HG03097 (cell line): ENCODE data around the gene PPARG.
"Not testable (repeated sequence)": the region's sequence is repeated elsewhere in the genome, so short reads cannot be mapped to it uniquely, and the experiment has no call there.

Source experiments
- ATAC-seq: cut with Tn5 transposase; IDR thresholded peaks from one replicate; pipeline ENCODE4 v1.9.1; 2021; ENCODE audit not compliant: unreplicated experiment, low FRiP score

Gene PPARG

DNA sequence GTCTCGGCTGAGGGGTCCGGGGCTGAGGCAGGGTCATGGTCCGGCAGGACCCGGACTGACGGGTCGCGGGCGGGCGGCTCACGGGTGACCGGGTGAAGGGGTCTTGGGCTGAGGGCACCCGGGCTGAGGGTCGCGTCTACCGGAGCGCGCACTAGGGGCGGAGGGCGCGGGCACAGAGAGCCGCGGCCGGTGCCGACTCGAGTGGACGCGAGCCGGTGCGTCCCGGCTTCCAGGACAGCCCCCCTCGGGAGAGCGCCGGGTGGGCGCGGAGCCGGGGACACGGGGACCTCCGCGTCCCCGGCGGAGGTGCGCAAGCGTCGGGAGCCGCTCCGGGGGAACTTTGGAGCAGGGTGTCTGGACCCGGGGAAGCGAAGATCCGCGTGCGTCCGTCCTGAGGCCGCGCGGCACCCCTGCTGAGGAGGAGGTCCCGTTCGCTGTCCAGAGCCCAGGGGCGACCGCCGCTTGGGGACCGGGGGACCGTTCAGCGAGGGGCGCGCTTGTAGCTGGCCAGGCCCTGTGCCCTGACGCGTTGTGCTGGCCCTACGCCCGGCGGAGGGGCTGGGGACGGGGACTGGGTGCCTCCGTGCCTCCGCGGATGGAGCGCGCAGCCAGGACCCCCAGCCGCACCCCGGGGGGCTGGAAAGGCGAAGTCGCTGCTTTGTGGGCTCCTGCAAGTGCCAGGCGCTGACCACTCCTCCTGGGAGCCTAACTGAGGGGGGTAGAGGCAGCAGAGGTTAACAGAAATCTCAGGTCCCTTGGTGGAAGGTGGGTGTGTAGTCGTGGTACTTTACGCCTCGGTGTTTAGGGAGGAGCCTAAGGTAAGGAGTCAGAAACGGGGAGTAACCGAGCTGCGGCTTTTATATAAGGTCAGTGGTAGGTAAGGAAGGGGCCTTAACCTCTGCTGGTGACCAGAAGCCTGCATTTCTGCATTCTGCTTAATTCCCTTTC is at the start of gene PPARG:
TSS of gene PPARG (plus strand) at position 889 of the 948 bp plus-strand sequence. CDS start 90,642 bp downstream, outside the sequence.
- no peak for ATAC-seq

DNA sequence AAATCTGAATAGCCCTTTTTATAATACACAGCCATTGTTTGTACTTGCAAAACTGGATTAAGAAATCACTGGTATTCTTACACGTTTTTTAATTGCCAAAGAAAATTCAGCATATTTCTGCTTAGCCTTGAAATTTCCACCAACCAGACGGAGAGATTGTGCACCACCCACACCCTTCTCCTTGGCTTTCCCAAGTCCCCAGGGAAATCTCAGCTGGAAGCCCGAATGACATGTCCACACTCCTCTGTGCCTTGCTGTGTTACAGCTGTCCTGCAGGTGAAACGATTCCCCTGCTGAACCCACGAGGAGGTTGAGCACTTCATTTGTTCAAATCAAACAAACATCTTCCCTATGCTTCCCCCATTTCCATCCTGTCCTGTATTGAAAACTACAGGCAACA is 49.6 kb upstream of the PPARG start:
- no peak for ATAC-seq

DNA sequence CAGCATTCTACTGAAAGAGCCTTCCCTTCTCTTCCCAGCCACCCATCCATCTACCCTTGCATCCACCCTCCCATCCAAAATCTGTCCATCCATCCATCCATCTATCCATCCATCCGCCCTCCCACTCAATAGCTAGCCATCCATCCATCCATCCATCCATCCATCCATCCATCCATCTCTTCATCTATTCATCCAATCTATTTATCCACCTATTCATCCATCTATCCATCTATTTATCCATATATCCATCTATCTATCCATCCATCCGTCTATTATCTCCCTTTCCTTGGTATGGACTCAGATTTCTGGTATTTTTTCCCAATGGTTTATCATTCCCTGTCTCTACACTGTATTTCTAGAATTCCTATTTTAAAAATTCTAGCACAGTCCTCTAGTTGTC is 46.1 kb upstream of the PPARG start:
- ATAC-seq: no peak

DNA sequence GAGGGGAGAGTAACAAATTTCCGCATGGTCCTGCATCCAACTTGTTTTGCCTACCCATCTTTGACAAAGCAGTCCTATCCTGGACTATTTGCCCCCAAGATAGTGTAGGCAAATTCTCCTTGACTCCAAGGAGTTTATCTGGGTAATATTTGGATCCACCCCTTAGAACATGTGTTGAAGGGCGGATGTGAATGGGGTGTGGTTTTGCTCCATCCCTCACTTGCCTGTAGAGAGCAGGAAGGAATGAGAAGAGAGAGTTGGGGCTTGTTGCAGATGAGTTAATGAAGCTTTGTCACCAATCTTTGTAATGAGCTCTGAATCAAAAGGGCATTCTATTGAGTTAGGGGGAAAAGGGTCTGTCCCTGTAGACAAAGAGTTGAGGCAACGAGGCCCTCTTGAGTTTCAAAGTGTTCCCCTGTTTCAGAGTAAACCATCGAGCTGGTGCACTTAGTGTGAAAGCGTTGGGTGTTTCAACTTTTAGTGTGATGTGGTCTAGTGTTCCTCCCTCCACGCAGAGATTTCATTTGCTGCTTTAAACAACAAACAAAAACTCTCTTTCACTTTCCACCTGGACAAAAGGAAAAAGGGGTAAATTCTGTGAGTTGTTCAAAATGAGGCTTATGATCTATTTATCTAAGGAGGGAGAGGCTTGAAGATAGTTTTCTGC is 42.2 kb upstream of the PPARG start:
- ATAC-seq: no peak

DNA sequence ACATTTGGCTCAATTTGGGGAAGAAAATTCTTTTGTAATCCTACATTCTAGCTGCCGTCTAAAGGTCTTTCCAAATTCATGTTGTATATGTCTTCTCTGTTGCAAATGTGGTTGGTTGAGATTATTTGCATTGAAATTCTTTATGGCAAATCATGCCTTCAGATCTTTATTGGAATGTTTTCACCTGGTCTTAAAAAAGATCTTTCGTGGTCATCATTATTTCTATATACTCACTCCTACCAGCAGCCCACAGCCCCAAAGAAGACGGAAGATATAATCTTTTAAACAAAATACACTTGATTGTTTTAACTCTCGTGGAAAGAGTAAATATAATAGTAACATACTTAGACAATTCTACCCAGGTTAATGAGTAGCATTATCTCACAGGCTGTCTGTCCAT is 41.5 kb upstream of the PPARG start:
- no peak for ATAC-seq

DNA sequence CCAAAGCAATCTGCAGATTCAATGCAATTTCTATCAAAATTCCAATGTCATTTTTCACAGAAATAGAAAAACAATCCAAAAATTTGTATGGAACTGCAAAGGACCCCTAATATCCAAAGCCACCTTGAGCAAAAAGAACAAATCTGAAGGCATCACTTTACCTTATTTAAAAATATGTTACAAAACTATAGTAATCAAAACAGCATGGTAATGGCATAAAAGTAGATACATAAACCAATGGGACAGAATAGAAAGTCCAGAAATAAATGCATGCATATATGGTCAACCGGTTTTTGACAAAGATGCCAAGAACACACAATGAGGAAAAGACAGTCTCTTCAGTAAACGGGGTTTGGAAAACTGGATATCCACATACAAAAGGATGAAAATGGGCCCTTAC is 39.4 kb upstream of the PPARG start:
- ATAC-seq: no peak

DNA sequence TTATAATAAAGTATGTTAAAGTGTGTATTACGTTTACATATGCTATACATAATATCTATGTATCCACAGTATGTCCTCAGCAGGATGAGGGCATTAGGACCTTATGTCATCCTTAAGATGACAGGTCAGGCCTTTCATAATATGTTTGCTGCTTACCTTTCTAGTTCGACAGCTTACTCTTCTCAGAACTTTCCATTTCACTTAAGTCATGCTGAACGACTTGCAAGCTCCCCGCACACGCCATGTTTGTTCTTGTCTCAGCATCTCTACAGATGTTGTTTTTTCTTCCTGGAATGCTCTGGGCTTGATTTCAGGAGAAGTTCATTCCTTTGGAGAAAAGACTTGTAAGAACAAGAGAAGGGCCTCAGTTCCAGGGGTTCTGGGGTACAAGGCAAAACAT is 36.0 kb upstream of the PPARG start:
- no peak for ATAC-seq

DNA sequence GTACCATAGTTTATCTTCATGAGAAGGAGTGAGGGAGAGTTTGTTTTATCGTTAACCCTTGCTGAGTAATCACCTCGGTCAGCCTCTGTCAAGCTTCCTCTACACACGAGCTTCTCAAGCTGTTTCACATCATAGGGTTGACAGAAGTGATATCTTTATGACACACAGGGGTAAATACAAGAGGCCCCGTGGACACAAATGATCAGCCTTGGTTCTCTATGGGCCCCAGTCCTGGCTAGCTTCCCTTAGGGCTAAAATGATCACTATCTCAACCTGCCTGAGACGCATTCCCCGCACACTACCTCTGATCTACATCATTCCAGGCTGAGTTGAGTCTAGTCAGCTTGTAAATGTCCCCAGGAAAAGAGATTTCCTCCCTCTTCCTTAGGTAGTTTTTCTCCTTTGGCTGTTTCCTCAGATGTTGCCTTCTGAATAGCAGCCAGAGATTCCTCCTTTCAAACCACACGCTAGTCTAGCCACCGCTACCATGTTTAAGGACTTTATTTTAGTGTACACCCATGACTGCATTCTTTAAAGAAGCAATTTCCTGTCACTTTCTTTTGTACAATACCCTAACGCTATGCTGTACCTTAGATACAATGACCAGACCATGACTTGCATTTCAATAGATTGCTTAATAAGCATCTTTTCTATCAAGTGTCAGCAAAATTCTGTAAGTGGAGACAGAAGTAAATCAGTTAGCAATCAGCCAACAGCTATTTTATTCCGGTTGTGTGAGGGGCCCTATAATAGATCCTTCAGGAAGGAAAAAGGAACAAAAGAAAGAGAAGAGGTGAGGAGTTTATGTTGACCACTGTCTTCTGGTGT is 35.1 kb upstream of the PPARG start:
- no peak for ATAC-seq

DNA sequence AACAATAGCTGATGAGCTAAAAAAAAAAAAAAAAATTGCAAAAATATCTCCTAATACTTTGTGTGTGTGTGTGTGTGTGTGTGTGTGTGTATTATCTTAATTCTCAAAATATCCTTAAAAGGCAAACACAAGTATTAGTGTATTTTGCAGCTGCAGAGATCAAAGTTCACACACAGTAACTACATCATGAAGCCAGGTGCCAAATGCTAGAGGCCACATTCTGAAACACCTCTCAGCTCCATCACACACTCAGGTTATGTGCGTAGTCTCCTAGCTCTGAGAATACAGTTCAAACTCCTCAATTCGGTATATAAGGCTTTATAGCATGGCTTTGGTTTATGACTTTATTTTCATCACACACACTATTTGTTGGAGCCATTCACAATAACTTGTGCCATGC is 33.5 kb upstream of the PPARG start:
- no peak for ATAC-seq

DNA sequence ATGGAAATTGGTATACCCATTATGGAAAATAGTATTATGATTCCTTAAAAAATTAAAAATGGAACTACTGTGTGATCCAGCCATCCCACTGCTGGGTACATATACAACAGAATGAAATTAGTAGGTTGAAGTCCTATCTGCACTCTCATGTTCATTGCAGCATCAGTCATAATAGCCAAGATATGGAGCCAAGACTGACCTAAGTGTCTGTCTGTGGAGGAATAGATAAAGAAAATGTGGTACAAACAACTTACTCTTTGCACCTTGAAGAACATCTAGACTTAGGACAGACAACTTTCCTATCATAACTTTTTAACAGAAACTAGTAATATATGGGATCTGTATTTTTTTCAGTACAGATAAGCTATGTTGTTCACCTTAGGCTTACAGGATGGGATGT is 30.0 kb upstream of the PPARG start:
- ATAC-seq: no peak

DNA sequence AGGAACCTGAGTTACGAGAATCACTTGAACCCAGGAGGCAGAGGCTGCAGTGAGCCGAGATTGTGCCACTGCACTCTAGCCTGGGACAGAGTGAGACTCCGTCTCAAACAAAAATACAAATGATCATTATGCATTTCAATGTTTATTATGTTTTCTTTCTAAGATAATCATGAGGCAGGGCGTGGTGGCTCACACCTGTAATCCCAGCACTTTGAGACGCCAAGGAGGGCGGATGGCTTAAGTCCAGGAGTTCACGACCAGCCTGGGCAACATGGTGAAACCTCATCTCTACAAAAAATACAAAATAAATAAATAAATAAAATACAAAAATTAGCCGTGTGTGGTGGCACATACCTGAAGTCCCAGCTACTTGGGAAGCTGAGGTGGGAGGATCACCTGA is 26.7 kb upstream of the PPARG start:
- ATAC-seq: not testable (repeated sequence)

DNA sequence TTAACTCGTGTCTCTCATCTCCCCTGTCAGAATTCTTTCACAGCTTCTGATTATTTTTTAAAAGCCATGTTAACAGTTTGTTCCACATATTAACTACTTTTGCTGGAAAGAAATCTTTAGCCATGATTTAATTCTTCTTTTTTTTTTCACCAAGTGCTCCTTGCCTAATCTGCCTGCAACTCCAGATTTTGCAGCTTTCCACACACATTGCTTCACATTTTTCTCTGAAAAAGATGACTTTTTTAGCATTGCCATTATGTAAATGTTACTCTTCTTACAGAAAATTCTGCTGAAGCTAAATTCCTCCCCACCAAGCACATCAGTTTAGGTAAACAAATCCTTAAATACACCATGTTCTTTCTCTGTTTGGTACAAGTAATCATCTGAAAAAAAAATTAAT is 23.4 kb upstream of the PPARG start:
- ATAC-seq: no peak

DNA sequence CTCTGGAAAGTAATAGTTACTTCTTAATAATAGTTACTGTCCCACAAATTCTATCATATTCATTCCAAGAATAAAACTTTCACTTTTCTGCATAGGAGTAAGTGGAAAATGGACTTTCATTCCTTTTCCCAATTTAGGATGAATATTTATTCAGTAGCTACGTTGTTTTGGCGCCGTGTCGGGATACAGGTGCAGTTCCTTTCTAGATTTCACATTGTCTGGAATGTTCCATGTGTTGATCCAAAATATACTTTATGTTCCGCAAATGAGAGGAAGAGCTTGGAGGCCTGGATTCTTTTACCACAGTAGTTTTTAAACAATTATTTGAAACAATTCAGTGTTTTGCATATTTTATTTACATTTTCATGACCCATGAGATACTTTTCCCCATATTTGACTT is 22.8 kb upstream of the PPARG start:
- no peak for ATAC-seq

DNA sequence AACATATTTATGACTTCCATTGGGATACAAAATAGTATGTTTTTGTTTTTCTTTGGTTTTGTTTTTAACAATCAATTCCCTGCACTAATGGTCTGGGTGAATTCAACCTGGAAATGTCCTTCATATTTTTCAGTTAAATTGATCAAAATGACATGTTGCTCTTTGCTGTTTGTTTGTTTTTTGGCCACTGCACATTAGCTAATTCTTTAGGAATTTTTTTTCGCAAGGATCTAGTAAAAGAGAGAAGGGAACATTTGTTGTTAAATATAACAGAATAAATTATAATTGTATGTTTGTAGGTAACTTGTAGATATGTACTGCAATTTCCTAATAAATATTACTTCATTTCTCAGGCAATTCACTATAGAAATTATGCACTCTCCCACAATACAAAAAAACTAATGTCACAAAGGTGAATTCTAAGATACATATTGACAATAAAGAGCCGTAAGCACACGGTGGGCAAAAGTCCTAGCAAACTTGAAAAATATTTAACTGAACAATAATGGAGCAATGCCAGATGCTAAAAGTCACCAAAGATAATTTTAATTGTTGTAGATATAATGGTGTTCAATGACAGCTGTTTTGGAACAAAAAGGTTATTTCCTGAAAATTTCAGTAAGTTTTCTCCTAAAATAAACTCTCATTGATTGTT is 21.4 kb upstream of the PPARG start:
- ATAC-seq: no peak

DNA sequence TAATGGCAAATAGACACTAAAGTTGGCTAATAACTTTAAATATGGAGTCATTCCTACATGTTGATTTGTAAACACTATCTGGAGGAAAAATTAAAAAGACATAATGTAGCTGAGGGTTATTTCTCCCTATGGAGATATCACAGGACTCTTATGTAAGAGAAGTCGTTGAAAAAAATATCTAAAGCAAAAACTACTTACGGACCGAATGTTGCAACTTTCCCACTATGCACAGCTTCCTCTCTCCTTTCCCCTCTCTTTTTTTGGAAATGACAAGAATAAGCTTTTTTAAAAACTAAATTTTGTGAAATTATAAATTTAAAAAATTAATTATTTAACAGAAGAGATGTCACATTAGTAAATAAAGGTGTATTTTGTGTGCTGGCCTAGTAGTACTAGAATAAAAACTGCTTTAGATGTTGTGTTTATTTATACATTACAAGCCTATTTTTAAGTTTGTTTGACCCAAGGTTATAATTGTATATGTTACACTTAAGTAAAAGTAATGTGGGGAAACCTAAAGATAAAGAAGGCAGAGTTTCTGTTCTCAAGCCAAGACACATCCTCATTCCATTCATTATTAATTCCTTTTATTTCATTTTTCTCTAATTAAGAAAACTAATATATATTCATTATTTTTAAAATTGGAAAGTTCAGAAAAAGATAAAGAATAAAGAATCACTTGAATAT is 20.7 kb upstream of the PPARG start:
- ATAC-seq: no peak

DNA sequence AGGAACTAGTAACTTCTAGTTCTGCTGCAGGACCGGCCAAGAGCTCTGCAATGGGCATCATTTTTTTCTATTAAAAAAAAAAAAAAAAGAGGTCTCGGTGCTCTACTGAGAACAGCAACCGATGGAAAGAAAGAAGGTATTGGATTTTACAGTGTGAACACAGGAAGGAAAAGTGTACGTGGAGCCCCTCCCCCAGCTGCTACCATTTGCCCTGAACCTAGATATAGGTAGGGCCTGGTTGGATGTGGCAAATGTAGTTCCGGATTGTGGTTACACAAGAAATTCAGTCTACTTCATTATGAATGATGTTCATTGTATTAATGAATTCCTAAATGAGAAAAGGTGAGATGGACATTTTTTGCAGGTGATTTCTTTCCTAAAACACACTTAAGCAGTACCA is 17.9 kb upstream of the PPARG start:
- ATAC-seq: no peak

DNA sequence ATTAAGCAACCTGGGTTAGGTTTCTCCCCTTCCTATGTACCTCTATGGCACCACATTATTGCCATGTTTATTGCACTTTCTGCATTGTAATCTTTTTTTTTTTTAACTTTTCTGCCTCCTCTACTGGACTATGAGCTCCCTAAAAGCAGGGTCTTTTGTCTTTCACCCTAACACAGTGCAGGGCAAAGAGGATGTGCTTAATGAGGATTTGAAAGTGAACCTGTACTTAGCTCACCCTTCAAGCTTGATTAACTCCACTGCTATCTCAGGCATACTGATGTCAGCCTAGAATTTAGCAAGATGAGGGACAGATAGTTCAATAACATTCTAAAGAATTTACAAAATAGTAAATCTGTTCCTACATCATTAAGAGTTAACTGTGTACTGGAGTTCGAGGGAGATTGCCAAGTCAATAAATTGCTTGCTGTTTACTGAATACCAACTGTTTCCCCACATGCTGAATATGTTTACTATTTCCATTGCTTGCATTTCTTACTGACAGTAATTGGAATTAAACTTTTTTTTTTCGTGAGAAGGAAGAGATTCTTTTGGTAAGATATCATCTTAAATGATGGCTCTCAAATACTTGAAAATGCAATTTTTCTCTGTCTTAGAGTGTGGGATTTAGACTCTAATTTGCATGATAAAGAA is 15.7 kb upstream of the PPARG start:
- ATAC-seq: no peak

DNA sequence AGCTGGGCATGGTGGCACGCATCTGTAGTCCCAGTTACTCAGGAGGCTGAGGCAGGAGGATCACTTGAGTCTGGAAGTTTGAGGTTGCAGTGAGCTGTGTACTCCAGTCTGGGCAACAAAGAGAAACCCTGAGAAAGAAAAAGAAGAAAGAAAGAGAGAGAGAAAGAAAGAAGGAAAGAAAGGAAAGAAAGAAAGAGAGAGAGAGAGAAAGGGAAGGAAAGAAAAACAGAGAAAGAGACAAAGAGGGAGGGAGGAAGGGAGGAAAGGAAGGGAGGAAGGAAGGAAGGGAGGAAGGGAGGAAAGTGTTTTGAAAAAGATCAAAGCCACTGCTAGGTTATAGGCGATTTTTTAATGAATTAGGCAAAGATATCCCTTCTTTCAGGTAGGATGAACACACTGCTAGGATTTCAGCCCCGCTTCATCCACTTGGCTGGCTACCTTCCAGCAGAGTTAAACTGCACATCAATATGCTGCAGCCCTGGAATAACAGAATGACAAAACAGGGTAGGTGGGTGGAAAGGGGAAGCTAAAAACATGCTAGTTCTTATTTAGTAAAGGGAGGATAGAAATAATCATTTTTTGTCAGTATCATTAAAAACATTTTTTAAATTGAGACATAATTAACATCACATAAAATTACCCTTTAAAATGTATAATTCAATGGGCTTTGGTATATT is 12.8 kb upstream of the PPARG start:
- ATAC-seq: no peak

DNA sequence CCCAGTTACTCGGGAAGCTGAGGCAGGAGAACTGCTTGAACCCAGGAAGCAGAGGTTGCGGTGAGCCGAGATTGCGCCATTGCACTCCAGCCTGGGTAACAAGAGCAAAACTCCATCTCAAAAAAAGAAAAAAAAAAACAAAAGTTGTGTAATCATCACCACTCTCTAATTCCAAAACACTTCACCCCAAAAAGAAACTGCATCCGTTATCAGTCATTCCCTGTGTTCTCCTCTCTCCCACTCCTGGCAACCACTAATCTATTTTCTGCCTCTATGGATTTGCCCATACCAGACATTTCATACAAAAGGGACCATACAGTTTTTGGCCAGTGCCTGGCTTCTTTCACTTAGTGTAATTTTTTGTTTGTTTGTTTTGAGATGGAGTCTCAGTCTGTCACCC is 12.0 kb upstream of the PPARG start:
- ATAC-seq: not testable (repeated sequence)
